SJSA1 (cell line): ENCODE data around the gene CAMTA2. TPM values are rescaled to one million over a fixed set of nuclear protein-coding genes. Genes with fewer than 3 reads are reported as not detected.
A peak's percentile ranks its signal among the peaks of the same experiment; 100 is the strongest.

Experiments
- DNase-seq, 2 experiments: peaks; one replicate each; pipeline ENCODE4 v3.0.0-alpha.2; 2015 to 2020; ENCODE audit warnings: low spot score in 2 of 2, low read depth in 1 of 2
- H3K27ac ChIP-seq: fragments of 250-450 bp; sonication (Bioruptor Pico); 2 replicates; pipeline ENCODE4 v1.5.1; 2020; ENCODE audit warnings: mild to moderate bottlenecking, moderate library complexity
- H3K27me3 ChIP-seq: fragments of 250-450 bp; sonication (Bioruptor Pico); replicated peaks from 2 replicates; pipeline ENCODE4 v1.5.1; 2020; ENCODE audit warnings: mild to moderate bottlenecking, moderate library complexity
- H3K36me3 ChIP-seq: fragments of 250-450 bp; sonication (Bioruptor Pico); 2 replicates; pipeline ENCODE4 v1.5.1; 2020; ENCODE audit warnings: mild to moderate bottlenecking
- H3K4me1 ChIP-seq: fragments of 250-450 bp; sonication (Bioruptor Pico); replicated peaks from 2 replicates; pipeline ENCODE4 v1.6.1; 2021; ENCODE audit warnings: mild to moderate bottlenecking
- H3K4me3 ChIP-seq: fragments of 250-450 bp; sonication (Bioruptor Pico); 2 replicates; pipeline ENCODE4 v1.5.1; 2020; ENCODE audit warnings: mild to moderate bottlenecking
- H3K9me3 ChIP-seq: fragments of 250-450 bp; sonication (Bioruptor Pico); replicated peaks from 2 replicates; pipeline ENCODE4 v1.5.1; 2020; ENCODE audit warnings: mild to moderate bottlenecking
- total RNA-seq: library from RNA; depleted of rRNA; stranded (reverse); fragments of >200 nt; shearing (Covaris generic); gene quantifications from 2 replicates; pipeline ENCODE4 v1.2.3, GENCODE V29; 2014

The CAMTA2 gene
- total RNA-seq, 1 experiment from 2014 or later = 19.7 TPM

DNA sequence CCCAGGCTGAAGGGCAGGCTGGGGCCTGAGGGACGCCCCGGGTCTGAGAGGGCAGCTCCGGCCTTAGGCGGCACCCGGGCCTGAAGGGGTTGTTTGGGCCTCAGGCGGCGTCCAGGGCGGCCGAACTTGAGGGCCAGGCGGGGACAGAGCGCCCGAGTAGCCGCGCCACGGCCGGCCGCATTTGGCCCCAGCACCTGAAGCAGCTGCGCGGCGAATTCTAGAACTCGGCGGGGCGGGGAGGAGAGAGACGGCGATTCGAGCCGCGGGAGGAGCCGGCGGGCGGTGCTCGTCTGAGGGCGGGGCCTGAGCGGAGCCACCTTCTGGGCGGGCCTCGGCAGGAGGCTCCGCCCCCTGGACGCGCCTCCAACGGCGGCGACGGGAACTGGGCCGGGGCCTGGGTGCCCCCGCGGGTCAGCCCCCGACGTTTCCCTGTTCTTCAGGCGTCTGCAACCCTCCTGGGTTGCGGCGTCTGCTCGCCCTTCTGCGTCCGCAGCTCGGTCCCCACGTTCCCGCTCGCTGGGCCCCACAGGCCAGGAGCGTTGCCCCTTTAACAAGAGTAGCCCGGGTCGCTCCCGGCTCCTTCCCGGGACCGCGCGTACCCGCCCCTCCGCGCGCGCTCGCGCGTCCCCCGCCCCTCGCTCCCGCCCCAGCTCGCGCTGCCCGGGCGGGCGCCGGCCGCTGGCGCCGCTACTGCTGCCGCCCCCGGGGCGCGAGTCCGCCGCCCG is 10.0 kb upstream of the CAMTA2 start, which contains the start of the genes INCA1 and KIF1C:
INCA1 (minus strand) TSS at position 221 of the 725 bp plus-strand sequence. CDS start 3,085 bp downstream, outside the sequence.
KIF1C (plus strand) TSS at position 649 of the 725 bp plus-strand sequence. CDS start 2,297 bp downstream, outside the sequence.
- Histone ChIP-seq H3K4me3 (peak within 1 kb of the TSS; percentile 74), H3K9me3 (no peaks in the 10 kb centered on the region), H3K36me3 (peaks cover 44% of the 10 kb centered on the region), H3K4me1 (peaks cover 16% of the 10 kb centered on the region), H3K27me3 (no peaks in the 10 kb centered on the region), H3K27ac (peak within 1 kb of the TSS; percentile 67)
- DNase-seq = peak; percentile 90 to 97

DNA sequence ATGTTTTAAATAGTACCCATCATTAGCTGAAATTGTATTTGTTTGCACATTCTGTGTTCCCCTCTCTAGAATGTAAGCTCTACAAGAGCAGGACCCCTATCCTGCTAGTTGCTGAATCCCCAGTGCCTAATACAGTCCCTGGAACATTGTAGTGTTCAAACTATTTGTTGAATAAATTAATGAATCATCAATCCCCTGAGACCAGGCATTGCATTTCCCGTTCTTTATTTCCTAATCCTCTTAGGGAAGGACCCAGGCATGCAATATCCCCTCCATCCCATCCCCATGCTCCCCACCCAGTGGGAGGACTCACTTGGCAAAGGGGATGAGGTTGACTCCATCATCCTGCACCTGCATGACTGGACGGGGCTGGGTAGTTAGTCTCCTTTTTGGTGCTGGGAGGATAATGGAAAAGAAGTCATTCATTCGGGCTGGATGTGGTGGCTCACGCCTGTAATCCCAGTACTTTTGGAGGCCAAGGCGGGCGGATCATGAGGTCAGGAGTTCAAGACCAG is 6.7 kb upstream of the CAMTA2 start:
- Histone ChIP-seq H3K4me3 (no peak overlapping the region), H3K36me3 (peaks cover 11% of the 10 kb centered on the region), H3K4me1 (peaks cover 10% of the 10 kb centered on the region), H3K9me3 (no peaks in the 10 kb centered on the region), H3K27ac (no peak overlapping the region), H3K27me3 (no peaks in the 10 kb centered on the region)
- DNase-seq = no peak

DNA sequence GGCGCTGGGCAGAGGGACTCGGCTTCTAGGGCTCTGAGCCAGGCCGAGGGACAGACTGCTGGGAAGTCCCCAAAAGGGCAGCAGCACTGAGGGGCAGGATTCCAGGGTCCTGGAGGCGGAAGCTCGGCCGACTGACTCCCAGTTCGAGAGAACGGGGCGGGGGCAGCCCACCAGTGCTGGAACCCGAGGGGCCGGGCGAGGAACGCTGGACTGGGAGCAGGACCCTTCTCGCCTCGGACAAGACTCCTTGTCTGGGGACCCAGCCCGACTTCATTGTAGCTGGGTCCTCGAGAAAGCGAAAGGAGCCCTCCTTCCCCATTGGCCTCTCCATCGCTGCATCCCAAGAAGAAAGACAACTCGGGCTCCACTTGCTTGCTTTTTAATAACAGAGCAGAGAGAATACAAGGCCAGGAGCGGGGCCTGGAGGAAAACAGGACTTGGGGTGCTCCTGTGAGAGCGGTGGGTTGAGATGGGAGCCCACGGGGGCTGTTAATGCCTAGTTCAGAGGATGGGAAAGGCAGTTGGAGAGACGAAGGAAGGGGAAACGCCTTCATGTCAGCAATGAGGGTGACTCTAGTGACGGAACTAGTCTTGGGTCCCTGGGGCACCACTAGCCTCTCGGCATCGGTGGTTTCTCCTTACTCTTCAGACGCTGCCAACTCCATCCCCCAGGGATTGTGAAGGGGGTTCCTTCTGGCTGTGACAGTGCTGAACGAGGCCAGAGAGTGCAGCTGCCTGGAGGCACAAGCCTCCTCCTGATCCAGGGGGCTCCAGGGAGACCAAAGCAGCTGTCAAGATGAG is 492 bp upstream of the CAMTA2 start:
- DNase-seq = no peak
- H3K9me3 ChIP-seq = no peaks in the 10 kb centered on the region

DNA sequence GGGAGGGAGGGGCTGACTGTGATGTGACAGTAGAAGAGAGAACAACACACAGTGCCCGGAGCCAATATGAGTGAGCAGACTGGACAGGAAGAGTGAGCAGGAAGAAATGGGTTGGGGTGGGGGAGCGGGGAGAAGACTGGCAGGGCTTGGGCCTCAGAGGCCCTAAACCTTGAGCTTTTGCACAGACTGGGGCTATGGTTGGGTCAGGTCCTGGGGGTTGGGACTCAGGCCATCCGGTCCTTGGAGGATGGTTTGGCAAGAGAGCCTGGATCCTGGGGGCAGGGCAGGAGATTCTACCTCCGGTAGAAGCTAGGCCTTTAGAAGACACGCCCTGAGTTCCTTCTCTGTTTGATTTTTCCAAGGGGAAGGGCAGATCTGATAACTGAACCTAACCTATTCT is 1.1 kb downstream of the CAMTA2 start:
- peak in 1 of 2 experiments; percentile 25 for DNase-seq
- Histone ChIP-seq H3K27ac (peak overlapping the region; percentile 52), H3K27me3 (no peaks in the 10 kb centered on the region), H3K4me1 (peaks cover 58% of the 10 kb centered on the region), H3K36me3 (peaks cover 35% of the 10 kb centered on the region), H3K9me3 (no peaks in the 10 kb centered on the region), H3K4me3 (peak overlapping the region; percentile 60)

More for the DNA sequence above, 492 bp upstream of the CAMTA2 start:
- Histone ChIP-seq H3K27me3 (no peaks in the 10 kb centered on the region), H3K27ac (peak overlapping the region; percentile 52), H3K4me1 (peaks cover 50% of the 10 kb centered on the region), H3K36me3 (peaks cover 23% of the 10 kb centered on the region), H3K4me3 (peak overlapping the region; percentile 60)

DNA sequence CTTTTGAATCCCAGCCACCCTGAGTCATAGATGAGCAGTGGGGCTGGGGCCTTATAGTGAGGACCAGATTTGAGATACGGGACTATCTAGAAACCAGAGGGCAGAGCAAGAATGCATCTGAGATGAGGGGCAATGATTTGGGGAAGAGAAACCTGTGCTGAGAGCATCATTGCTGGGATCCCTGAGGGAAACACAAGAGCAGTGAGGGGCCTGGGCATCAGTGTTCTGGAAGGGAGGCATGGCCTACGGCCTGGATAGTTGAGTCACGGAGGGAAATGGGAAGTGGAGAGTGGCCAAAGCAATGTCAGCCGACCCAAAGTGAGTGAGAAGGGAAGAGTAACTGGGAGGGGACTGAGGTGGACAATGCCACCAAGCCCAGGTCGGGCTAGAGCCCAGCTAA is 5.2 kb downstream of the CAMTA2 start:
- Histone ChIP-seq H3K4me3 (no peak overlapping the region), H3K4me1 (peaks cover 48% of the 10 kb centered on the region), H3K27me3 (no peaks in the 10 kb centered on the region), H3K36me3 (peaks cover 67% of the 10 kb centered on the region), H3K27ac (no peak overlapping the region), H3K9me3 (no peaks in the 10 kb centered on the region)
- DNase-seq = no peak

DNA sequence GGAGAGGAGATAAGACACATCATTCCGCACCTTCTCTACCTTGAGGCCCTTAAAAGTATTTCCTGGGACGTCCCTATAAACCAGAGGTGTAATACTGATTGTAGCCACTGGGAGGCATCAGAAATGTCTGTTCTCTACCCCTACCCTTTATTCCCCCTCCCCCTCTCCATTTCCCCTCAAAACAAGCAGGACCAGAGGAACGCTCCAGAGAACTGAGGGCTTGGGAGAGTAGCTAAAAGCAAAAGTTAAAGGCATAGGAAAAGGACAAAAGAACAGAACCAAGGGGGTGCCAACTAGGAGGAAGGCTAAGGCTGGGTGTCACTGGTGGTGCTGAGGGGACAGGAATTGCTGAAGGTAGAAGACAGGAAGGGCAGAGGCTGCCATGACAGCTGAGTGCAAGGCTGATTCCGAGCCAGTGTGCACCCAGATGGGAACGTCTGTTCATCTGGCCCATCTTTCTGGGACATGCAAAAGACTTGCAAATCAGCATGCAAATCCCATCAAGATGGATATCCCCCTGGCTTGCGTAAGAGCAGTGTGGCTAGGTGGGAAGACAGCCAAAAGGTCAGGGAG is 6.7 kb downstream of the CAMTA2 start:
- H3K4me3 ChIP-seq = no peak overlapping the region
- H3K4me1 ChIP-seq = peaks cover 33% of the 10 kb centered on the region
- no peak overlapping the region for H3K27ac ChIP-seq
- peaks cover 71% of the 10 kb centered on the region for H3K36me3 ChIP-seq
- no peaks in the 10 kb centered on the region for H3K9me3 ChIP-seq
- no peaks in the 10 kb centered on the region for H3K27me3 ChIP-seq
- DNase-seq = peak in 1 of 2 experiments; percentile 50

DNA sequence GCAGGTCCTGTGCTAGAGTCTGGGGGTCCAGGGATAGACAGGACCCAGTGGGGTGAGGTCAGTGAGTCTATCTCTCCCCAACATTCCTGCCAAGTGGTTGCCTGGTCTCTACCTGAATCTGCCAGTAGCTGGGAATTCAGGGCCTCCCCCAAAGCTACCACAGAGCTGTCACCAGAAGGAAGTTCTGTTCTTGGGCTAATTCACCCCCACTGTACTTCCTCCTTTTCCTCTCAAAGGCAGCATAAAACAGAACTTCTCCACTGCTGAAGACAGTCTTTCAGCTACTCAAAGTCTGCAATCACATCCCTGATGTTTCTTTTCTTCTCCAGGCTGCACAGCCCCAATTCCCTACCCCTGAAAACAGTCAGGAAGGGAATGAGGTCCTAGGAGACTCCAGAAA is 8.7 kb downstream of the CAMTA2 start:
- Histone ChIP-seq H3K9me3 (no peaks in the 10 kb centered on the region), H3K27ac (no peak overlapping the region), H3K4me1 (peaks cover 20% of the 10 kb centered on the region), H3K36me3 (peaks cover 78% of the 10 kb centered on the region), H3K4me3 (no peak overlapping the region), H3K27me3 (no peaks in the 10 kb centered on the region)
- DNase-seq = no peak

DNA sequence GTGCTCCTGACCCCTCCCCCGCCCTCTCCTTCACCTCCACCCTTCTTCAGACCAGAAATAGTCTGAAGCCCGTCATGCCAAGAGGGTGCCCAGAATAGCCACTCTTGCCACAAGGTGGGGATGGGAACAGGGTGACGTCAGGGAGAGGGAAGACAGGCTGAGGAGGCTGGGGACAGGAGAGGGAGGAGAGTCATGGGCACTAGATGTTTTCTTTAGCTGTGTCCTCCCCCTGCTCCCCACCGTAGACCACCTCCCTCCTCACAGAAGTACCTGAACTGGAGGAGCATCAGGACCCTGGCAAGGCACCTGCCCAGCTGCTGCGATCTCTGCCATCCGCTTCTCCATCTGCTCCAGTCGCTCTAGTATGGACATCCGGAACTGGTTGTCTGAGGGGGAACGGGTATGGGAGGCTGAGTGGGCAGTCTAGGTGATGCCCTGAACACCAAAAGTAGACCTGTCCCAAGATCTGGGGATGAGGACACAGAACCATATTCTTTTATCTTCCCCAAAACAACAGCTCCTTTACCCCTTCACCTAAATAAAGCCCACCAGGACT is 13.3 kb downstream of the CAMTA2 start:
- Histone ChIP-seq H3K4me1 (peaks cover 21% of the 10 kb centered on the region), H3K27ac (no peak overlapping the region), H3K4me3 (no peak overlapping the region), H3K9me3 (no peaks in the 10 kb centered on the region), H3K27me3 (no peaks in the 10 kb centered on the region), H3K36me3 (peaks cover 87% of the 10 kb centered on the region)
- DNase-seq = no peak

DNA sequence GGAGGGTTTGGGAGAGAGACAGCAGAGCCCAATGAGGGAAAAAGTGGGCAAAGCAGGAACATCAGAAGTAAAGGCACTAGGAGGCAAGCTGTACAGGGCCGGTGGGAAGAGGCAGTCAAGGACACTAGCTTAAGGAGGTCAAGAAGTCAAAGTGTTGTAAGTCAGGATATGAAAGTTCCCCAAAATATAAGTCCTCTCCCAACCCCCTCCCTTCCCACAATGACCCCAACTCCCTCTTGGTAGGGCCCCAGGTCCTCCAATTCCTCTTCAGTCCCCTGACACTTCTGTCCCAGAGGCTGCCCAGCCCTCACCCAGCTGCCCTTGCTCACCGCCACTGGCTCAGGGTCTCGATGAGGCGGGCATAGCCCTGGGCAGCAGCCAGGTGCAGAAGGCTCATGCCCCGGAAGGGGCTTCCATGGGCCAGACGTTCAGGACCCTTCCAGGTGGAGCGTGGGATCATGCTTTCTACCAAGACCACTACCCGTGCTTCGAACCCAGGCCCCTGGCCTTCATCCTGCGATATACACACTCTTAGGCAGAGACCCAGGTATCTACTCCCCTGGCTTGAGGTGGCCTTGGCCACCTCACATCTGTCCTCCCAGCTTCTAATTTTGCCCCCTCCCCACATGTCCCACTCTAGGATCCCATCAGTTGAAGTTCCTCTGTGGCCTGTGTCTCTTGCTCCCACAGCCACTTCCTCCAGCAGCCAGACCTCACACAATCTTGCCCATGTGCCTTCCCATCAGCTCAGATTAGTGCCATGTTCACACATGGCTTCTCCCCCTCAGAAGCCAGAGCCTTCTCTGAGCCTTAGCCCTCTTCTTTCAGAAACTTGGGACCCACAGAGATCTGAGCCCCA is 14.0 kb downstream of the CAMTA2 start:
- Histone ChIP-seq H3K36me3 (peaks cover 83% of the 10 kb centered on the region), H3K4me3 (no peak overlapping the region), H3K27me3 (no peaks in the 10 kb centered on the region), H3K9me3 (no peaks in the 10 kb centered on the region), H3K4me1 (peaks cover 25% of the 10 kb centered on the region), H3K27ac (no peak overlapping the region)
- DNase-seq = no peak

DNA sequence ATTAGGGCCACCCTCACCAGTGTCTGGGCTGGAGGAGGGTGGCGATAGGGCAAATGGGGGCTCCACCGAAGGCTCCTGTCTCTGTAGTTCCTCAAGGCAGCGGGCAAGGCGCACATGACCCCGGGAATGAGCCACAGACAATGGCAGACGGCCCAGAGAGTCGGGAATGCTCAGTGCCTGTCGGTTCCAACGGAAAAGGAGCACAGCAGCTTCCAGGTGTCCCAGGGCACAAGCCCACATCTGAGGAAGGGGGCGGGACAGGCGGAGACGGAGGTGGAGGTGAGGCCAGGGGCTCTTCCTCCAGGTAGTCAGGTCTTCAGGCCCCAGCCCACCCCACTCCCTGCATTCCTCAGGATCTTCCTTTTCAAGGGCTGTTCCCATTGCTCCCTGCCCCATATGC is 14.7 kb downstream of the CAMTA2 start:
- Histone ChIP-seq H3K27me3 (no peaks in the 10 kb centered on the region), H3K4me3 (no peak overlapping the region), H3K27ac (no peak overlapping the region), H3K4me1 (peaks cover 27% of the 10 kb centered on the region), H3K36me3 (peaks cover 83% of the 10 kb centered on the region), H3K9me3 (no peaks in the 10 kb centered on the region)
- DNase-seq = no peak

DNA sequence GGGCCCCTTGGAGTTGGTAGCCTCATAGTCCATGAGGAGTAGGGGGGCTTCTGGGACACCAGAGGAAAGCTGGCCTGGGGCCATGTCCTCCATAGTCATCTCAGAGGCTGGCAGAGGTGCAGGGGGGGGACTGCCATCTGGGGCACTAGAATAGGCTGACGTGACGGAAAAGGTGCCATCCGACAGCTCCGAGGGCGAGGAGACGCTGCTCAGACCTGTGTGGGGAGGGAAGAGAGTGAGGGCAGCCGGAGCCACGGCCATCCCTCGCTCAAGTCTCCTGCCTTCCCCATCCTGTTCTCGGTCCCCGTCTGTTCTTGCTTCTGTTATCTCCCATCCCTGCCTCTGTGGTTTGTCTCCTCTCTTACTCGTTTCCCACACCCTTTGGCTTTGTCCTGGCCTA is 15.2 kb downstream of the CAMTA2 start:
- no peak for DNase-seq
- no peaks in the 10 kb centered on the region for H3K27me3 ChIP-seq
- peaks cover 27% of the 10 kb centered on the region for H3K4me1 ChIP-seq
- H3K9me3 ChIP-seq = no peaks in the 10 kb centered on the region
- no peak overlapping the region for H3K4me3 ChIP-seq
- H3K27ac ChIP-seq = no peak overlapping the region
- H3K36me3 ChIP-seq = peaks cover 83% of the 10 kb centered on the region

DNA sequence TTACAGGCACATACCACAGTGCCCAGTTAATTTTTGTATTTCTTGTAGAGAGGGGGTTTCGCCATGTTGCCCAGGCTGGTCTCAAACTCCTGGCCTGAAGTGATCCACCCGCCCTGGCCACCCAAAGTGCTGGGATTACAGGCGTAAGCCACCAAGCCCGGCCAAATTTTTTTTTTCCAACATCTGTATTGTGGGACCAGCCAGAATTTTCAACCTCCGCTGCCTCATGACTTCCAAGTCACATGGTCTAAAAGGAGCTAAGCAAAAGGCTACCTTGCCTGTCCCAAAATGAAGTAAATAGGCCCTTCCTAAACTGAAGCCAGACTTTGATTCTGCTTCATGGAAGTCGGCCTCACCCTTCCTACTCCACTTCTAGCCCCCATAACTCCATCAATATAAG is 15.6 kb downstream of the CAMTA2 start:
- Histone ChIP-seq H3K4me3 (no peak overlapping the region), H3K36me3 (peaks cover 81% of the 10 kb centered on the region), H3K4me1 (peaks cover 29% of the 10 kb centered on the region), H3K27me3 (no peaks in the 10 kb centered on the region), H3K27ac (no peak overlapping the region), H3K9me3 (no peaks in the 10 kb centered on the region)
- no peak for DNase-seq

DNA sequence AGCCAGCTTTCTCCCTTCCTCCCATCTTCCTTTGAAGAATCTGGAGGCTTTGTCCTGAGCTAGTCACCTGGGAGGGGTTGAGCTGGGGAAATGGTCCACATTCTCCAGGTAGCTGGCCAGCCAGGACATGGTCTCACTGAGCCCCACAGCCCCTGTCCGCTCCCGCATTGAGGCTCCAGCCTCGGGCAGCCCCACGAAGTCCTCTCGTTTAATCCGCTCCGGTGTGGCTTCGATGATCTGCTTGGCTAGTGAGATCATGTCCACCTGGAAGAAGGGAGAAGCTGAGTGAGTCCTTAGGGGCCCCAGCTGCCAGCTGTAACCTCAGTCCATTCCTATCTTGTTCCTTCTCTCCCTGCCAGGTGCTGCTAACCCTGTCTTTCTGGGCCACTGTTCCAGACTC is 17.2 kb downstream of the CAMTA2 start:
- Histone ChIP-seq H3K9me3 (no peaks in the 10 kb centered on the region), H3K4me3 (no peak overlapping the region), H3K27me3 (no peaks in the 10 kb centered on the region), H3K4me1 (peaks cover 39% of the 10 kb centered on the region), H3K27ac (peak overlapping the region; percentile 93), H3K36me3 (peaks cover 87% of the 10 kb centered on the region)
- DNase-seq = no peak
